Endodermal cell (in vitro differentiated cells): ENCODE measurements around the gene RERE. TPM values are rescaled to one million over a fixed set of nuclear protein-coding genes. Genes with fewer than 3 reads are reported as not detected.

ENCODE experiments used
- DNase-seq: peaks from one replicate; pipeline ENCODE4 v3.0.0-alpha.2; 2017
- H3K27ac ChIP-seq: 2 replicates; pipeline ENCODE4 v1.5.1; 2013; ENCODE audit warnings: mild to moderate bottlenecking, low read depth, low read length, moderate library complexity
- H3K27me3 ChIP-seq: 2 replicates; pipeline ENCODE4 v1.6.1; 2013; ENCODE audit warnings: mild to moderate bottlenecking, low read length, moderate library complexity; ENCODE audit not compliant: insufficient read depth, control insufficient read depth, poor library complexity, severe bottlenecking
- H3K36me3 ChIP-seq: 2 replicates; pipeline ENCODE4 v1.7.0; 2013; ENCODE audit warnings: mild to moderate bottlenecking, low read length, moderate library complexity; ENCODE audit not compliant: control insufficient read depth, insufficient read depth
- H3K4me1 ChIP-seq: one replicate; pipeline ENCODE4 v1.7.0; 2013; ENCODE audit warnings: low read length; ENCODE audit not compliant: control insufficient read depth, insufficient read depth
- H3K4me3 ChIP-seq: 2 replicates; pipeline ENCODE4 v1.5.1; 2013; ENCODE audit warnings: mild to moderate bottlenecking, low read length, moderate library complexity
- H3K9ac ChIP-seq: 2 replicates; pipeline ENCODE4 v1.6.1; 2013; ENCODE audit warnings: mild to moderate bottlenecking, low read length, moderate library complexity; ENCODE audit not compliant: poor library complexity, severe bottlenecking; ENCODE audit errors: extremely low read depth
- H3K9me3 ChIP-seq: 2 replicates; pipeline ENCODE4 v1.6.1; 2013; ENCODE audit warnings: mild to moderate bottlenecking, low read length, moderate library complexity; ENCODE audit not compliant: control insufficient read depth
- H3K27ac Mint-ChIP-seq: 2 replicates; pipeline ENCODE4 v1.8.0; 2020; ENCODE audit warnings: mixed read lengths
- H3K27me3 Mint-ChIP-seq: 2 replicates; pipeline ENCODE4 v1.8.0; 2021; ENCODE audit warnings: mild to moderate bottlenecking, mixed read lengths; ENCODE audit not compliant: insufficient read depth
- H3K36me3 Mint-ChIP-seq: 2 replicates; pipeline ENCODE4 v1.8.0; 2020; ENCODE audit warnings: low read depth, mixed read lengths
- H3K4me1 Mint-ChIP-seq: 2 replicates; pipeline ENCODE4 v1.8.0; 2020; ENCODE audit warnings: mixed read lengths
- H3K4me3 Mint-ChIP-seq: 2 replicates; pipeline ENCODE4 v1.8.0; 2020; ENCODE audit warnings: mild to moderate bottlenecking, moderate library complexity, mixed read lengths
- H3K9me3 Mint-ChIP-seq: 2 replicates; pipeline ENCODE4 v1.8.0; 2020; ENCODE audit warnings: mild to moderate bottlenecking, mixed read lengths
- CTCF ChIP-seq: fragments of 200-600 bp; sonication (generic); conservative IDR thresholded peaks from 2 replicates; pipeline ENCODE4 v1.5.0; 2021; ENCODE audit warnings: antibody characterized with exemption, mild to moderate bottlenecking
- WGBS, 2 experiments: methylation state at CpG; one replicate each; pipeline versions ENCODE4 v1.1.5 to v1.1.7; 2013; ENCODE audit warnings: missing lambda C conversion rate in 2 of 2, mixed read lengths in 1 of 2; ENCODE audit not compliant: insufficient coverage in 1 of 2, insufficient read length in 1 of 2; 5-methylcytosine and 5-hydroxymethylcytosine counted together
- total RNA-seq, 2 donors: library from RNA; stranded (reverse); fragmentation: NEBNext Ultra II Directional in 1 of 2; extraction: Animal tissue kit (Norgen Biotek cat#: 25700) in 1 of 2; gene quantifications; 2 replicates in 1 of 2; 3 replicates in 1 of 2; pipeline ENCODE4 v1.2.1, GENCODE V29; 2021

The RERE gene
- total RNA-seq, 2 donors from 2014 or later = 159 to 179 TPM

- no peak overlapping the region for H3K27ac Mint-ChIP-seq
- peaks cover 5% of the 10 kb centered on the region for H3K36me3 Mint-ChIP-seq
- Histone ChIP-seq H3K9me3 (peaks cover 3% of the 10 kb centered on the region), H3K27me3 (no peaks in the 10 kb centered on the region), H3K27ac (no peak overlapping the region), H3K4me3 (no peak overlapping the region), H3K36me3 (no peaks in the 10 kb centered on the region), H3K9ac (no peak overlapping the region), H3K4me1 (no peaks in the 10 kb centered on the region)
- no peak overlapping the region for H3K4me3 Mint-ChIP-seq
- peaks cover 51% of the 10 kb centered on the region for H3K4me1 Mint-ChIP-seq
- no peak for DNase-seq
- no peaks in the 10 kb centered on the region for H3K27me3 Mint-ChIP-seq
- H3K9me3 Mint-ChIP-seq = no peaks in the 10 kb centered on the region
- WGBS, 2 experiments = 90 to 98% methylated on average over 4 to 6 of the region's 6 CpGs
- no peak for TF ChIP-seq CTCF
Observed at GRCh38 chr1:8752921-8753713, 64.3 kb downstream of the RERE start.

GRCh38 chr1:8752411-8752810 lies 65.0 kb downstream of the RERE start:
- peaks cover 47% of the 10 kb centered on the region for H3K4me1 Mint-ChIP-seq
- no peaks in the 10 kb centered on the region for H3K9me3 Mint-ChIP-seq
- no peak for TF ChIP-seq CTCF

GRCh38 chr1:8751984-8752383 lies 65.5 kb downstream of the RERE start:
- Histone ChIP-seq H3K4me3 (no peak overlapping the region), H3K27me3 (no peaks in the 10 kb centered on the region), H3K9ac (no peak overlapping the region), H3K36me3 (no peaks in the 10 kb centered on the region), H3K27ac (no peak overlapping the region), H3K9me3 (no peaks in the 10 kb centered on the region), H3K4me1 (no peaks in the 10 kb centered on the region)
- Mint-ChIP-seq H3K27ac (no peak overlapping the region), H3K27me3 (no peaks in the 10 kb centered on the region), H3K9me3 (no peaks in the 10 kb centered on the region), H3K4me1 (peaks cover 42% of the 10 kb centered on the region), H3K4me3 (no peak overlapping the region), H3K36me3 (peaks cover 6% of the 10 kb centered on the region)
- 92 to 94% methylated on average over 3 to 4 of the region's 4 CpGs for WGBS, 2 experiments
- no peak for TF ChIP-seq CTCF
- no peak for DNase-seq

More at GRCh38 chr1:8752411-8752810, 65.0 kb downstream of the RERE start:
- H3K27ac Mint-ChIP-seq = no peak overlapping the region
- WGBS, 2 experiments = 97 to 100% methylated on average over 2 of the region's 2 CpGs
- Histone ChIP-seq H3K36me3 (no peaks in the 10 kb centered on the region), H3K27me3 (no peaks in the 10 kb centered on the region), H3K4me1 (no peaks in the 10 kb centered on the region), H3K4me3 (no peak overlapping the region), H3K9ac (no peak overlapping the region), H3K9me3 (no peaks in the 10 kb centered on the region), H3K27ac (no peak overlapping the region)
- no peak overlapping the region for H3K4me3 Mint-ChIP-seq
- no peak for DNase-seq
- no peaks in the 10 kb centered on the region for H3K27me3 Mint-ChIP-seq
- H3K36me3 Mint-ChIP-seq = peaks cover 6% of the 10 kb centered on the region
